ENCODE measurements around the gene CNOT2.
A peak's percentile ranks its signal among the peaks of the same experiment; 100 is the strongest.
"Not testable (repeated sequence)": the region's sequence is repeated elsewhere in the genome, so short reads cannot be mapped to it uniquely, and the experiment has no call there.

CNOT2 gene

DNA sequence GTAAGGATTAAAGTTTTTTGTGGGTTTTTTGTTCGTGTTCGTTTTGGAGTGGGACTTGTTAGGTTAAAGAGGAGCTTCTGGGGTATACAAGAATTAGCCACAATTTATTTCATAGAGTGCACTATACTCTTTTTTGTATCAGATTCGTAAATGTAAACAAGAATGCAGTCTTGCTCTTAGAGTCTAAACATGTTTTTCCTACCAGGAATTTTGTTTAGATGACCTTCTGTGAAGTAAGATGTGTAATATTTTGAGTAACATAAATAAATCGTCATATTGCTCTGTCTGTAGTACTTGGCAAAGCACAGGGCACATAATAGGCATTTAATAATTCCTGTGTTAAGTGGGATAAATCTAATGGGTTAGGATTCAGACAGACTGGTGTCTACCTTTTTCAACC lies 9.6 kb downstream of the CNOT2 start:
- no peak for DNase-seq

GRCh38 chr12:70254225-70254624 lies 11.0 kb downstream of the CNOT2 start:
- no peak for DNase-seq

DNA sequence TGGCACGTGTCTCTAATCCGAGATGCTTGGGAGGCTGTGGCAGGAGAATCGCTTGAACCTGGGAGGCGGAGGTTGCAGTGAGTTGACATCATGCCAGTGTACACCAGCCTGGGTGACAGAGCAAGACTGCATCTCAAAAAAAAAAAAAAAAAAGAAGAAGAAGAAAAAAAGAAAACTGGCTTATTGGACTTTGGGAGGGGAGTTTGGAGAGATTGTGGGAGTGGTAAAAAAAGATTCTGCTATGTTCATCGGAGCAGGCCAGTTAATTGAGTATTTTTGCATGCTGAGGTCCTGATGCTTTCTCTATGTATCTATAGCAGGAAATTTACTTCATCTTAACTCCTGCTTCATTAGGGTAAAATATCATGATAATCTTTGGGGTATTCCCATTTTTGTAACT lies 11.6 kb downstream of the CNOT2 start:
- DNase-seq = no peak

DNA sequence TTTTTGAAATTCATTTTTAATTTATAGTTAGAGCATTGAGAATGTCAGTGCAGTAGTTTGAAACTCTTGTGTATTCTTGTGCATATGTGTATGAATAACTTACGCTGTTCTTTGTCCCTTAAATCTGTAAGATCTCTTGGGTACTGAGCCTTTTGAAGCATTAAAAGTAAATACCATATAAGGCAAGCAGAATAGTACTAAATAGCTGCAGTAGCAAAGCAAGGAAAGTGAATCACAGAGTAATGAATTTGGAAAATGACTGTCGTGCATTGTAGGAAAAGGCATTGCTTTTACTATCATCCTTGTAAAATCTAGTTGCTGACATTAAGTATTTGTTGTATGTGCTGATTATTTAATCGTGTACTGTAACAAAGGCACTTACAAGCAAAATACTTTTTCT lies 12.1 kb downstream of the CNOT2 start:
- DNase-seq = no peak

DNA sequence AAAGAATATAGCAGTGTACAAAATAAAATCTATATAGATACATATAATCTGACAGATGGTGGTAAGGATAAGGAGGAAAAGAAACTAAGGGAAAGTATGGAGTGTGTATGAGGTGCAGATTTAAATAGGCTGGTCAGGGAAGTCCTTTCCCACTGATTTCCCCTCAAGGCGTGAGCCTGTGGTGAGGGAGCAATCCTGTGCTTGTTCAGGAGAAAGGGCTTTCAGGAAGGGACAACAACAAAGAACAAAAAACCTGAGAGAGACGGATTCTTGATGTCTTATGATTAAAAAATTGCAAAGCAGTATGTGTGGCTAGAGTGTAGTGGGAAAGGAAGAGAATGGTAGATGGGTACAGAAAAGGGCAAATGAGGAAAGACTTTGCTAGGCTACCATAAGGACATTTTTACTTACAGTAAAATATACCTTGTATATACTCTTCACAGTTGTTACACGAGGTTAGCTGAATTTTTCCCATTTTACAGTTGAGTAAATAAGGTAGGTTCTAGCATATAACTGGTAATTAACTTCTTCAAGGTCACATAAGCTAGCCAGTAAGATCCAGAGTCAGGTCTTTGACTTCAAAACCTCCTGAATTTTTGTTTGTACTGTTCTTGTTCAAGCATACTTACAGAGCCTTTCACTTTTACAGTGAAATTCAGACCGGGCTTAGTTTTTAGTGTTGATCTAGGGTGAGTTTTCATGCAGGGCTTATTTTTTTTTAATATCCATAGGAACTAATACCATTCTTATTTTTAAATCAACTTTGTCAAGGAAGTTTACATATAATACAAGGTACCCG lies 15.6 kb downstream of the CNOT2 start:
- DNase-seq = no peak

DNA sequence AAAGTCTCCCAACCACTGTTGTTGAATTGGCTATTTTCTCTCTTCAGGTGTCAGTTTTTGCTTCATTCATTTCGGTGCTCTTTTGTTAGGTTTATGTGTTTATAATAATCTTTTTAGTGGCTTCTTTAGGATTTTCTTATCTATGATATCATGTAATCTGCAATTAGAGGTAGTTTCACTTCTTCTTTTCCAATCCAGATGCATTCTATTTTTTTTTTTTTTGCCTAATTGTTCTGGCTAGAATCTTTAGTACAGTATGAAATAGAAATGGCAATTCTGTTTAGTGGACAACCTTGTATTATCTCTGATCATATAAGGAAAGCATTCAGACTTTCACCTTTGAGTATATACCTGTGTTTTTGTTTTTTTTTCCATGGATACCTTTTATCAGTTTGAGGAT lies 17.4 kb downstream of the CNOT2 start:
- DNase-seq = peak; percentile 21

DNA sequence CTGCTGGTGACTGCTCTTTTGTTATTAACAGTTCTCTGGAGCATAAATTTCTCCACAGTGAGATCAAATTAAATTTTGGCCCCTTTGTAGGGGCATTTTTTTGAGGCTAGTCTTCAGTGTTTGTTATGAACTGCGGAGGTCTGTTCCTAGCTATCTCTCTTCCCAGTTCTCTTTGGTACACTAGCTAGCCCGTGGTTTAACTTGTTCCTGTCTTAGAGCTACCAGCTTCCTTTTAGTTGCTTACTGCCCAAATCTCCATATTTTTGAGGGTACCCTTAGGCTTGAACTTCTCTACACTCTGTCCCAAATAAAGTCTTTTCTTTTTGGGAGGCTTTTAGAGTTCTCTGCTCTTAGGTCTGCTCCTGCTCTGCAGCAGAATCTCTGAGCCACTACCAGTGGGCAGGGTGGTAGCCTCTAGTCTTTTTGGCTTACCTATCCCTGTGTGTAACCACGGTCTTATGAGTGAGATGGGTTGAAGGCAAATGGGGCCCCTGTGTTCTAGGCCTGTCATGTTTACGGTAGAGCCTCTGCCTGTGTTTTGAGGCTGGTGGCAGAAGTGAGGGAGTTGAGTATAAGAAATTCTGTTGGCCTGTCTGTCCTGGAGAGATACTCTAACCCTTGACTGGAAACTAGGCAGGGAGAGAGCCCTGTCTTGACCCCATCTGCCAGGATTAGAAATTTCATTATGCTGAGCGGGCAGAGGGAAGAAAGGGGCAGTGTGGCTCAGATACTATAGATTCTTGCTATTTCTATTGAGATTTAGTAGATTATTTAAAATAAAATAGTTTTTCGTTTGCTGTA lies 21.0 kb downstream of the CNOT2 start:
- DNase-seq = no peak

- no peak for DNase-seq
Measured at GRCh38 chr12:70265132-70265531, 21.9 kb downstream of the CNOT2 start.

DNA sequence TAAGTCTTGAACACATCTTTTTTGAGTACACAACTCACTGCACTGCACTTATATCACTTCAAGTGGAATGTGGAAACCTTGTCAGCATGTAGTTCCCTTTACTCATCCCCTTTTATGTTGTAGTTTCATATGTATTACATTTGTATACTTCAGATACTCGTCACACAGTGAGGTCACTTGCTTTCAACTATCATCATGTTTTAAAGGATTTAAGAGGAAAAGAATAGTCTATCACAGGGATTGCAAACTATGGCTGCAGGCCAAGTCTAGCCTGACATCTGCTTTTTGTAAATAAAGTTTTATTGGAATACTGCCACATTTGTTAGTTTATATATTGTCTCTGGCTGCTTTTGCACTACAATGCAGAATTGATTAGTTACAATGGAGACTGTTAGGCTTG lies 24.3 kb downstream of the CNOT2 start:
- DNase-seq = no peak

DNA sequence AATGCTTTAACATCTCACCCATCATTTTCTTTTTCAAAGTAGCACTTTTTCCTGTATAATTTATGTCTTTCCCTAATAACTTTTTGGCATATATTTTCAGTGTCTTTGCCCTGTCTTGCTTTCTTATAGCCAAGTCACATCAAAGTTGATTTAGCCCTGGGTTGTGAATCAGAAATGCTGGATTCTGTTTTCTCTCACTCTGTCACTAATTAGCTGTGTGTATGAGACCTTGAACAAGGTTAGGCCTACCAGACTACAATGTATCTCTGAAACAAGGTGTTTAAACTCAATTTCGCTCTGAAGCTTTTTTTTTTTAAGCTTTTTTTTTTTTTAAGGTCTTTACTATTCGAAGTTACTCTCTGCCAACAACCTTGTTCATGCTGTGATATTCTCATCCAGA lies 25.7 kb downstream of the CNOT2 start:
- no peak for DNase-seq

DNA sequence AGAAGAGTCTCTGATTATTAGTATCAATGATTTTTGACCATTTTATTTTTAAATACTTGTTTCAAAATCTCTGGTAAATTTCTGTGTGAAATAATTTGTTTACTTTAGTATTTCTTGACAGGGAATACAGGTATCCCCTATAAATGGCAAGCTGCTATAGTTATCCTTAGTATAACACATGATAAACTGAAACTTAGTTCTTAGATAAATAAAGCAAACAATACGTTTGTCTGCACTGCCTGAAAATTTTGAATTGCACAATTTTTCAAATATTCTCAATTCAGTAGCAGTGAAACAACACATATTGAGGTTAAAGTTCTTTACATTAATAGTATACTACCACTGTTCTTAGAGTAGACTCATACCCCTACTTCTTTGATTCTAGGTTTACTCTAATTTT lies 26.9 kb downstream of the CNOT2 start:
- no peak for DNase-seq

GRCh38 chr12:70271025-70271424 lies 27.8 kb downstream of the CNOT2 start:
- DNase-seq = no peak

GRCh38 chr12:70272510-70272909 lies 29.3 kb downstream of the CNOT2 start:
- DNase-seq = no peak

DNA sequence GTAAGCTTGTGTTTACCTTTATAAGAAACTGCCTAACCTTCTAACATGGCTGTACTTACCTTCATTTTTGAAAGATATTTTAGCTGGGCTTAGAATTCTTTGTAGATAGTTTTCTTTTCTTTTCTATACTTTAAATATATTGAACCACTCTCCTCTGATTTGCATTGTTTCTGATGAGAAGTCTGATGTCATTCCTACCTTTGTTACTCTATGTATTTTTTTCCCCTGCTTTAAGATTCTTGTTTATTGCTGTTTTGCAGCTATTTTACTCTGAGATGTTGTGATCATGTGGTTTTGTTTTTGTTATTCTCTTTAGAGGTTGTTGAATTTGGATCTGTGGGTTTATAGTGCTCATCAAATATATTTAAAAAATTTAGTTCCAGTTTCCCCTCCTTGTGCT lies 31.8 kb downstream of the CNOT2 start:
- DNase-seq = no peak

DNA sequence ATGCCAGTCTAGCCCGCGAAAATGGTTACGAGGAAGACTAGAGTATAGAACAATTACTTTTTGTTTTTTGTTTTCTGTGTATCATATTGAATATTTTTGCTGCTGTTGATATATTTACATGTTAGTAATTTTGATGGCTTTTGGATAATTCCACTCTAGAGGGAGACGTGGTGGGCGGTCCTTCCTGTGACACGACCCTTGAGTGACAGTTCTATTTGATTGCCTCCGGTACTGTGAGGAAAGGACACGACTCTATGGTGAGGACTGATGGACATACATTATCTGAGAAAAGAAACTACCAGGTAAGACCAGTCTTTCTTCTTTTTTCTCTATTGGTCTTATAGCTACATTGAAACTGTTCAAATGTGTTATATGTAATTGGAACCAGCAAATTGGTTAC lies 34.7 kb downstream of the CNOT2 start:
- no peak for DNase-seq

DNA sequence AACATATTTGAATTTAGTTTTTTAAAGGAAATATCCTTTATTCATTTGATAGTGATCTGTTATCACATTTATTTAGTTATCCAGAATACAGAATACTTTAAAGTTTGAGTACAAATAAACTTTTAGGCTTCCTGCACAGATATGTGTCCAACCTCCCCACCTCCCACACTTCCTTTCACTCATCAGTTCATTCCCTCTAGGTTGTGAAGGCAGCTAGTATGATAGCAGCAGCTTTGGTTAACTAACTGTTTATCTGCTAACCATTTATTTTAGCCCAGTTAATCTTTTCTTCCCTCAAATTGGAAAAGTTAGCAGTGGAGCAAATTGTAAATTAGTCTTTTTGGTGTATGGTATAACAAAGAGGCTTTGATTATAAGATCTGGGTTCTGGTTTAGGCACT lies 35.7 kb downstream of the CNOT2 start:
- no peak for DNase-seq

DNA sequence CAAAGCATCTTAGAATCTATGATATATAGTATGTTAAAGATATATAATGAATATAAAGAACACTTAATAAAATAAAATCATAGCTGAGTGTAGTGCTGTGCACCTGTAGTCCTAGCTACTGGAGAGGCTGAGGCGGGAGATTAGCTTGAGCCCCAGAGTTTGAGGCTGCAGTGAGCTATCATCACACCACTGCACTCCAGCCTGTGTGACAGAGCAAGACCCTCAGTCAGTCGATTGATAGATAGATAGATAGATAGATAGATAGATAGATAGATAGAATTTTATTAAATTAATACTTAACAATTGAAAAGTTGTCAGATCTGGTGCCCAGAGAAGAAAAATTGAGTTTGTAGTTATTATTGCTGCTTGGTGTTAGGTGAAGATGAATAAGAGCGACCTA lies 40.0 kb downstream of the CNOT2 start:
- no peak for DNase-seq

DNA sequence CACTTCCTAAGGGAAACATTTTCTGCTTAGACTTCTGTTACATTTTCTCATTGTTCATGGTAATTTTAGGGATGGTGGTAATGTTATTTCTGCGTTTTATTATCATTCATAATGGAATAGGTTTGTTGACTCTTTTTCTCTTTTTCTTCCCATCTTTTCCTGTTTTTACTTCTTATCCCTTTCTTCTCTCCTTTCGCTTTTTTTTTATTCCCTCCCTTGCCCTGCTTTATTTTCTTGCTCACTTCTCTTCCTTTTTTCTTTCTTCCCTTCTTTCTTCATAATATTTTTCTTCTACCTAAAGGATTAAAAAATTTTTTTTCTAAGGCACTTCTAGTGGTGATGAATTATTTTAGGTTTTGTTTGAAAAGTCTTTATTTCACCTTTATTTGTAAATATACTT lies 45.6 kb downstream of the CNOT2 start:
- no peak for DNase-seq

DNA sequence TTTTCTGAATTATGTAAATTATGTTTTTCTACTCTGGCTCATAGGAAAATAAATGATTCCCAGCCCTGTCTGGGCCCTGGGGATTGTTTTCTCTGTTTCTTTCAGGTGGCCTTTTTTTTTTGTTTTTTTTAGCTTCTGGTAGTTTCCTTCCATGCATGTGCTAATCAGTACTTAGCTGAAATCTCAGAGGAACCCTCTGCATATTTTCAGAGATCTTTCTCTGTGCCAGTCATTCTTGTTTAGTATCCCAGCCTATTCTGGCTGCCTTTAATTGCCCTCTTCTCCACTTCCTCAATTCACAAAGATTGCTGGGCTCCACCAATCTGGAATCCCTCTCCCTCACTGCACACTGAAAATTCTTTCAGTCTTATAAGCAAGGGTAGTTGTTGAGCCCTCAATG lies 46.9 kb downstream of the CNOT2 start:
- DNase-seq = no peak

DNA sequence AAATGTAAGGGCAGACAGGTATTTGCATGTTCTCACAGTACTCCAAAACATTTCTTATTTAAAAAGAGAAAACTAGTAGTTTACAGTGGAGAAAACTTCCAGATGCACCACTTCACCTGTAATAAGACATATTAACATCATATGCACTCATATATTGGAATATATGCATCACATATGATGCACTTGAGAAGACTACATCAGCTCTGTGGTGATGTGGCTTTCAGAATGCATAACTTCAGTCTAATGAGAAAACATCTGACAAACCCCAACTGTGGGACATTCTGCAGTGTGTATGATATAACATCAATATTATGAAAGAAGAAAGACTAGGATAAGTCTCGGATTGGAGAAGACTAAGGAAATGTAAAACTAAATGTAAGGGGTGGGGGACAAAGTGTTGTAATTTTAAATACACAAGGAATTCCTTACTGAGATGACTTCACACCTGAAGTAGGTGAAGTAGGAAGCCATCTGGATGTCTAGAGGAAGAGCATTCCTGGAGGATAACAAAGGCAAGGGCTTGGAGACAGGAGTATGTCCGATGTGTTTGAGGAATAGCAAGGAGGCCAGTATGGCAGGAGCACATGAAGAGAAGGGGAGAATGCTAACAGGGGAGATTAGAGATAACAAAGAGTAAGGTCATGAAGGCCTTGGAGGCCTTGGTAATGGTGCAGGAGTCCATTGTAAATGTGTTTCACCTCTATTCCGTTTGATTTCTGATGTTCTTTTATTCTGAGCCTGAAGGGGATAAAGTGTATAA lies 49.0 kb downstream of the CNOT2 start:
- no peak for DNase-seq

DNA sequence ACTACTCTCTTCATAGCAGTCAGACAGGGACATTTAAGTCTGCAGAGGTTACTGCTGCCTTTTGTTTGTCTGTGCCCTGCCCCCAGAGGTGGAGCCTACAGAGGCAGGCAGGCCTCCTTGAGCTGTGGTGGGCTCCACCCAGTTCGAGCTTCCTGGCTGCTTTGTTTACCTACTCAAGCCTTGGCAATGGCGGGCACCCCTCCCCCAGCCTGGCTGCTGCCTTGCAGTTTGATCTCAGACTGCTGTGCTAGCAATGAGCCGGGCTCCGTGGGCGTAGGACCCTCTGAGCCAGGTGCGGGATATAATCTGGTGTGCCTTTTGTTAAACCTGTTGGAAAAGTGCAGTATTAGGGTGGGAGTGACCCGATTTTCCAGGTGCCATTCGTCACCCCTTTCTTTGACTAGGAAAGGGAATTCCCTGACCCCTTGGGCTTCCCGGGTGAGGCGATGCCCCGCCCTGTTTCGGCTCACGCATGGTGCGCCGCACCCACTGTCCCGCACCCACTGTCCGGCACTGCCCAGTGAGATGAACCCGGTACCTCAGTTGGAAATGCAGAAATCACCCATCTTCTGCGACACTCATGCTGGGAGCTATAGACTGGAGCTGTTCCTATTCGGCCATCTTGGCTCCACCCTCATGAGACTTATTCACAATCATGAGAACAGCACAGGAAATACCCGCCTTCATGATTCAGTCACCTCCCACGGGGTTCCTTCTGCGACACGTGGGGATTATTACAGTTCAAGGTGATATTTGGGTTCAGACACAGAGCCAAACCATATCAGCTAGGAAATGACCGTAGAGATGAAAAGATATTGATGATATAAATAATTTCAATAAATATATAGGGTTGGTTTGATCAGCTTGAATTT lies 61.7 kb downstream of the CNOT2 start:
- not testable (repeated sequence) for DNase-seq

DNA sequence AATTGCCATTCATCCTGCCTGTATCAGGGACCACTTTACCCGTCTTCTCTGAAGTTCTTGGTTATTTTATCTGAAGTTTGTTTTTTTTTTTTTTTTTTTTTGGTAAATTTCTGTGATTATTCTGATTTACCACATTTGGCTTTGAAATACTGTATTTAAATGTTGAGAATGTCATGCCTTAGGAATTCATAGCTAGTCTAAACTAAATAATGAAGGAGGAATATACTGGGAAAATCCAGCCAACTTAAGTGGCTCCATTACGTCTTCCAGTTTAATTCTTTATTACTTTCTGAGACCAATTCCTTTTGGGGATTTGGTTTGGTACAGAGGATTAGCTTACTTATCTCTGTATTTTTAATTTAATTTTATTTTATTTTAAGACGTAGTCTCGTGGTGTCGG lies 62.6 kb downstream of the CNOT2 start:
- no peak for DNase-seq

- no peak for DNase-seq
Measured at GRCh38 chr12:70306676-70307075, 63.4 kb downstream of the CNOT2 start.
